GM18858 (cell line): Measurements from ENCODE around the gene MYOM3.

Experiments
- ATAC-seq: cut with Tn5 transposase; IDR thresholded peaks from one replicate; pipeline ENCODE4 v1.9.1; 2021; ENCODE audit not compliant: unreplicated experiment

MYOM3 gene

GRCh38 chr1:24138476-24139221, 26.7 kb upstream of the MYOM3 start:
- no peak for ATAC-seq

DNA sequence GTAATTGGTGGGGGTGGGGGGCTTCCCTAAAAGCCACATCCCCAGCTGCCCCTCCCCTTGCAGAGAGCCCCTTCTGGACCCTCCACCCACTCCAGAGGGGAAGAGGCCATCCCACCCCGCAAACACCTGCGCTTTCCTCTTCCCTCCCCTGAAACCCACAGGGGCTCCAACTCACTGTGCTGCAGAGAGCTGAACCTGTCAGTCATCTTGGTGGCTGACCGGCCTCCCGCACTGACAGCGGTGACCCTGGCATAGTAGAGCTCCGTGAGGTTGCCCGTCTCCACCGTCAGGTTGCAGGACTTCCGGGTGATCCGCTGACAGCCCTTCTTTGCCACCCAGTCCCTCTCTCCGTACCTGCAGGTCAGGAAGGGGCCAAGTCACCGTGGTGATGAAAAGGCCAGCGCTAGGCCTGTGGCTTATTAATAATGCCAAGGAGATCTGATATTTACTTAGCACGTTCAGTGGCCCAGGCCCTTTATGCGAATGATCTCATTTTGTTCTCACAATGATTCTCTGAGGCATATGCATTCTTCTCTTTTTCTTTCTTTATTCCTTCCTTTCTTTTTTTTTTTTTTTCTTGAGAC, 25.1 kb upstream of the MYOM3 start:
- no peak for ATAC-seq

GRCh38 chr1:24134376-24134775, 22.4 kb upstream of the MYOM3 start:
- no peak for ATAC-seq

DNA sequence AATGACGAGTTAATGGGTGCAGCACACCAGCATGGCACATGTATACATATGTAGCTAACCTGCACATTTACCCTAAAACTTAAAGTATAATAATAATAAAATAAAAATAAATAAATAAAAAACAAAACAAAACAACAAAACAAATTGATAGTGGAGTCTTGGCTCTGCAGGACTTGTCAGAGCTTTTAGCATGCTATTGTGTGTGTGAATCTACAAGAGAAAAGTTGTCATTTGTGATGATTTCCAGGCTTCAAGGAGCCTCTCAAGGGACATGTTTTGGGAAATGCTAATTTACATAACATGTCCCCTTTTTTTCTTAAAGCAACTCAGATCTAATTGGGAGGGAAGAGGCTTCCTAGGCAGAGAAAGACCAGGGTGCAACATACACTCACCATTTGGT, 21.9 kb upstream of the MYOM3 start:
- no peak for ATAC-seq

DNA sequence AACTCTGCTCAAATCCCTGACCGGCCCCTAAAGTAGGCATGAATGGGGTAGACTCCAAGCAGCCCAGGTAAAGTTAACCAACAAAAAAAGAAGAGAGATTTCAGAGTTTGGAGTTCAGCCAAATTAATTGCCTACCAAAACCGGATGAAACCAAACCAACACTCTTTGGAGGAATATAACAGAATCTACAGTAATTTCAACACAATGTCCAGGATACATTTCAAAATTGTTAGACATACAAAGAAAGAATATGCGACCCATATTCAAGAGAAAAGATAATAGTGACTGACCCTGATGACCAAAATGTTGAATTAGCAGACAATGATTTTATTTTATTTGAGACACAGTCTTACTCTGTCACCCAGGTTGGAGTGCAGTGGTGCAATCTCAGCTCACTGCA, 18.4 kb upstream of the MYOM3 start:
- no peak for ATAC-seq

GRCh38 chr1:24127801-24128363, 15.9 kb upstream of the MYOM3 start:
- ATAC-seq, result no peak

GRCh38 chr1:24127134-24127800, 15.3 kb upstream of the MYOM3 start:
- ATAC-seq, result no peak

DNA sequence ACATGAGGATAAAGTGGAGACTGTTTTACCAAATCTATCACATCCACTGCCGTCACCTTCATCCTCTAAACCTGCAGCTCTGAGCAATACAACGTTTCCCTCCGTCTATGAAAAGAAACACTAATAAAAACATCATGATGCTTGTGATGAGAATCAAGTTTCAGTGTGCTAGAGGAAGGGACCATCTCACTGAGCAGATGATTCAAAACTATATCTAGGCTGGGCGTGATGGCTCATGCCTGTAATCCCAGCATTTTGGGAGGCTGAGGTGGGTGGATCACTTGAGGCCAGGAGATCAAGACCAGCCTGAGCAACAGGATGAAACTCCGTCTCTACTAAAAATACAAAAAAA, 14.7 kb upstream of the MYOM3 start:
- ATAC-seq, result no peak

DNA sequence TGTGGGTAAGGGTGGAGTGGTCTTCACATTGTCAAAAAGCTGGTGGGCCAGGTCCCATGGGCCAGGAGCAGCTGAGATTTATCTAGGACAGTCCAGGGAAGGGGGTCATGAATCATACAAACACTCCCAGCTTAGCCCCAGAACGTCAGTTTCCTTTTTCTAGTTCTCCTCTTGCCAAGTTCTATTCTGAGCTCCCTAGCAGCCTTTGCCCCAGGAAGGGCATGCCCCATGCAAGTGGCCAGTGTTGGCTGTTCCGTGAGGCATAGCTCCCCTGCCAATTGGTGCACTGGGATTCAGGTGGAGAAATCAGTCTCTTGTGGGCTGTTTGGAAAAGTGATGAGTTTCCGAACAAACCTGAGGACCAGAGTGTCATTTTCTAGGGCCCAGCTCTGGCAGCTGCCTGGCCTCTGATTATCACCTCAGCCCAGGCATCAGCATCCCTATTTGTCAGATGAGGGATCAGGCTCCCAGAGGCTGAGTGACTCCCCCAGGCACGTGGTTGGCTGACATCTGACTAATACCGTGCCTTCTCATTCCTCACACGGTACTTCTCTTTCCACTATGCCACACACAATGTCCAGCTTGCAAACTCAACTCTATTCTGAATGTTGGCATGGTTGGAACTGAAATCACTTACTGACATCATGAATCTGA, 14.2 kb upstream of the MYOM3 start:
- ATAC-seq, result no peak

GRCh38 chr1:24125456-24125855, 13.5 kb upstream of the MYOM3 start:
- ATAC-seq, result no peak

DNA sequence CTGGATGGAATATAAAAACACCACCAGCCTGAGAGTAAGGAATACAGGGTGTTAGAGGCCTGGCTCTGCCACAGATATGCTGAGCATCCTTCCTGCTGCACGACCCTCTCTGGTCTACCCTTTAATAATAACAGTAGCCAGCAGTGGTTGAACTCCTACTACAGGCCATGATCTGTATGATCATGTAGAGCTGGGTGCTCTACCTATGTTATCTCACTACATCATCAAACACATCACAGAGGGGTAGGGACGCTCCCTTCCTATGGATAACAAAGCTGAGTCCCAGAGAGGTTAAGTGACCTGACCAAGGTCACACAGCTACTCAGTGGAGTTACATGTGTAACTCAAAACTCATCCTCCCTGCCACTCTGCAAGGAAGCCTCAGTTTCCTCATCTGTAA, 13.0 kb upstream of the MYOM3 start:
- ATAC-seq, result no peak

DNA sequence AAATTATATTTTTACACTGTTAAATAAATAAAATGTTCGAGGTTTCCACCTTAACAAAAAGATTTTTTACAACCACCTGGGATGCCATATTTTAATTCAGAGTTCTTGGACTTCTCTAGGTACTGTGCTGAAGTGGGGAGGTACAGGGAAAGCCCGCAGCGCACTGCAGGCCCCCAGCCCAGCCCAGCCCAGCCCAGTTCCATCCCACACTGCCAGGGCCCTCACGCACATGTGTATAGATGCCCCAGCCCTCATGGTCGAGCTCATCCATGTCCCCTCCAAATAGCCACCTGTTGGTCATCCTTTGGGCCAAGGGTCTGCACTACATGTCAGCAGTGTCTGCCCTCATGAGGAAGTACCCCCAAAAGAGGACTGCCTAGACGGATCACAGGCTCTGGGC, 11.7 kb upstream of the MYOM3 start:
- no peak for ATAC-seq

DNA sequence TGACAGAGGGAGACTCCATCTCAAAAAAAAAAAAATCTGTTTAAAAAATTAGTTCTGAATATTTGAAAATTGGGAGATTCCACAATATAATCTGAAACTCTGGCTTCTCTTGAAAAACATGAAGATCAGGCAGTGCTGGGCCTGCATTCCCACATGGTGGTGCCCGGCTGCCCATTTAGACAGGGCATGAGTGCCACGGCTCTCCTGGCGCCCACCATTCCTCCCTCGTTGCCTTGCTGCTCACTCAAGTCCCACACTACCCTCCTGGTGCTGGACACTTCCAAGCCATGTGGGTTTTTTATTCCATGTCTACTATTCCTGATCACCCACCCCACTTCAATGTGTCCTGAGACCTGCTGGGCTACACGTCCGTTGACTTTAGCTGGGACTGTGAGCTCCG, 10.8 kb upstream of the MYOM3 start:
- ATAC-seq, result no peak

DNA sequence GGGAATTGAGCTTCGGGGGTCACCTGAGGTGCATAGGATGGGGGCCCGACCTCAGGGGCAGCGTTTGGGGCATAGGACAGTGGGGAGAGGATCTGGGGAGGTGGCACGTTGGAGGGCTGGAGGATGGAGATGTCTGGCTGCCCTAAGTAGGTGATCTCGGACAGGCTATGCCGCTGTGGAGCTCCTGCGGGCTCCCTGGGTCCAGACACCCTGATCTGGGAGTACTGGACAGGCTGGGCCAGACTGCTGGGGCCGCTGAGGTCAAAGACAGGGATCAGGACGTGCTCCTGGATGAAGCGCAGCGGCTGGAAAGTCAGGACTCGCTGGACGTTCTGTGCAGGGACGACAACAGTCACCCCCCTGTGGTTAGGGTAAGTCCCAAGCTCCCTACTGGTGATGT, 9.5 kb upstream of the MYOM3 start:
- no peak for ATAC-seq

GRCh38 chr1:24120965-24121364, 9.0 kb upstream of the MYOM3 start:
- ATAC-seq, result no peak

GRCh38 chr1:24119859-24120756, 8.2 kb upstream of the MYOM3 start:
- no peak for ATAC-seq

DNA sequence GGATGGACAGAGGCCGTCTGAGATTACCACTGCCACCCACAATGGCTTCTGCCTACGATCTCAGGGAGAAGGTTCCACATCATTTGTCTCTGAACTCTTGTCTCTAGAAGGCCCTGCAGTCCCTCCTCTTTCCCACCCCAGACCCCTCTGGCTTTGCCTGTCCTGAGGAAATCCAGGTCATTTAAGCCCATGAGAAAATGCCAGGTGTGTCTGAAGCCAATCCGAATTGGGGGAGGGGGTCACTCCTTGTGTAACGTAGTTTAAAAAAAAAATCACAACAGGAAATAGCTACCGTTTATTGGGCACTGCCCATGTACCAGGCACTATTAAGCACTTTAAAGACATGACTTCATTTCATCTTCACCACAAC, 7.5 kb upstream of the MYOM3 start:
- ATAC-seq, result no peak

DNA sequence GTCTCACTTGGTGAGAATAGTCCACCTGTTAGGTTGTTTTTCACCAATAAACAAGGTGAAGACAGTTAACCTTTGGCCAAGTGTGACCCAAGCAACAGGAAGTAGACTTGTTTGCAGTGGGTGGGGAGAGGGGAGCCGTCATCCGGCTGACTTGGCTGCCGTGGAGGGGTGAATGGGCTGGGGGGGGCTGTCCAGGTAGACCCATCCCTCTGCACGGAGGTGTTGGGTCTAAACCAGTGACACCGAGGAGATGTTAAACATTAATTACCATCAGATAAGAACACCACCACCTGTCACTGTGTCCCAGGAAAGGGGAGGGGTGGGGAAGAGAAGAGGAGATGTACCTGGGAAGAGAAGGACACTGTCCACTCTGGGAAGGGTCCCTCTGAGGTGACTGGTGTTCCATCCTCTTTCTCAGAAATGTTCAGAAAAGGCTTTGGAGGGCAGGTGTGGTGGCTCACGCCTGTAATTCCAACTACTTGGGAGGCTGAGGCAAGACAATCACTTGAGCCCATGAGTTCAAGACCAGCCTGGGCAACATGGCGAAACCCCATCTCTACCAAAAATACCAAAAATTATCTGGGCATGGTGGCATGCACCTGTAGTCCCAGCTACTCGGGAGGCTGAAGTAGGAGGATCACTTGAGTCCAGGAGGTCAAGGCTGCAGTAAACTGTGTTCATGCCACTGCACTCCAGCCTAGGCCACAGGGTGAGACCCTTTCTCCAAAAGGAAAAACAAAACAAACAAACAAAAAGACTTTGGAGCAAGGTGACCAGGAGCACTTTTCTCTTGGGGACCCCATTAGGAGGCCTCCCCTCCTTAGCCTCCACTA, 6.7 kb upstream of the MYOM3 start:
- ATAC-seq, result no peak

DNA sequence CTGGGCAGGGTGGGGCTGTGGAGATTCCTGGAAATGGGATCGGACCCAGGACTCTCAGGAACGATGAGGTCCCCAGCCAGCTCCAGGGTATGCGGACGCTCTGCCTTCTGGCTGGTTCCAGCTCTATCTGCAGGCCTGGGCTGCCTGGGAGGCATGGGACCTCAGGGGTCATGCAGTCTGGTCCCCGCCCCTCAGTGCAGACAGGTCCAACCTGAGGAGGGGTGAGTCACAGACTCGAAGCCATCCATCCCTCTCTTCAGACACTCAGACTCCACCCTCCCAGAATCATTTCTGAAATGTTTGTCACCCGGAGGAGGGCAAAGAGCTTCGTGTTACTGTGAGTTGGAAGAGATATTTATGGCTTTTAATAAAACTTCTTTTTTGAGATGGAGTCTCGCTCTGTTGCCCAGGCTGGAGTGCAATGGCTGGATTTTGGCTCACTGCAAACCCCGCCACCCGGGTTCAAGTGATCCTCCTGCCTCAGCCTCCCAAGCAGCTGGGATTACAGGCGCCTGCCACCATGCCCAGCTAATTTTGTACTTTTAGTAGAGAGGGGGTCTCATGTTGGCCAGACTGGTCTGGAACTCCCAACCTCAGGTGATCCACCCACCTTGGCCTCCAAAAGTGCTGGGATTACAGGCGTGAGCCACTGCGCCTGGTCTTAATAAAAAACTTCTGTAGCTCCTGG, 5.9 kb upstream of the MYOM3 start:
- ATAC-seq, result no peak
